Tibial nerve (tissue), 4 donors: Measurements from ENCODE around the gene GGT7. TPM values are rescaled to one million over a fixed set of nuclear protein-coding genes. Genes with fewer than 3 reads are reported as not detected.
"Not testable (repeated sequence)": the region's sequence is repeated elsewhere in the genome, so short reads cannot be mapped to it uniquely, and the experiment has no call there.

Experiments used
- DNase-seq, 2 donors: peaks; one replicate each; pipeline ENCODE4 v3.0.0-alpha.2; 2019; ENCODE audit warnings: low spot score in 2 of 2
- H3K27ac ChIP-seq, 4 donors: fragments of 200-600 bp; sonication (generic) in 3 of 4; one replicate each; pipeline ENCODE4 v1.5.1; 2017 to 2019; ENCODE audit warnings: mild to moderate bottlenecking in 1 of 4
- H3K27me3 ChIP-seq, 2 donors: fragments of 200-600 bp; sonication (generic) in 1 of 2; one replicate each; pipeline versions ENCODE4 v1.5.1 to v1.6.0; 2017 to 2019
- H3K36me3 ChIP-seq, 3 donors: fragments of 200-600 bp; sonication (generic); one replicate each; pipeline ENCODE4 v1.5.1; 2018 to 2019
- H3K4me1 ChIP-seq, 4 donors: fragments of 200-600 bp; sonication (generic) in 3 of 4; one replicate each; pipeline ENCODE4 v1.5.1; 2017 to 2019
- H3K4me3 ChIP-seq, 4 donors: fragments of 200-600 bp; sonication (generic) in 3 of 4; one replicate each; pipeline ENCODE4 v1.5.1; 2017 to 2019; ENCODE audit warnings: mild to moderate bottlenecking in 1 of 4, moderate library complexity in 1 of 4
- H3K9me3 ChIP-seq, 4 donors: fragments of 200-600 bp; sonication (generic) in 3 of 4; one replicate each; pipeline ENCODE4 v1.5.1; 2017 to 2019
- EP300 ChIP-seq, 2 donors: sonication (generic); formaldehyde crosslinking; IDR thresholded peaks; one replicate each; pipeline ENCODE4 v1.6.1; 2017; ENCODE audit warnings: antibody characterized with exemption in 2 of 2, mild to moderate bottlenecking in 1 of 2
- POLR2A ChIP-seq, 2 donors: fragments of 450-650 bp; IDR thresholded peaks; one replicate each; pipeline ENCODE4 v1.6.1; 2017; ENCODE audit warnings: antibody characterized with exemption in 2 of 2, mild to moderate bottlenecking in 2 of 2, moderate library complexity in 2 of 2
- WGBS, 2 donors: methylation state at CpG; one replicate each; pipeline ENCODE4 v1.1.5; 2018; 5-methylcytosine and 5-hydroxymethylcytosine counted together
- total RNA-seq, 4 donors: library from RNA; depleted of rRNA; stranded (reverse); fragments of >200 nt; gene quantifications; one replicate each; pipeline ENCODE4 v1.1.0, GENCODE V29; 2016
- TF ChIP-seq, protein P1 (sequence below), 5 experiments: fragments of 200-600 bp in 3 of 5; fragments of 450-650 bp in 2 of 5; sonication (generic) in 3 of 5; IDR thresholded peaks; one replicate each; pipeline ENCODE4 v1.5.1; 2016 to 2019; ENCODE audit warnings: antibody characterized with exemption in 5 of 5, mild to moderate bottlenecking in 3 of 5, moderate library complexity in 2 of 5

The GGT7 gene
- total RNA-seq, 4 donors from 2014 or later = 19.6 to 41.7 (median 28.4) TPM

DNA sequence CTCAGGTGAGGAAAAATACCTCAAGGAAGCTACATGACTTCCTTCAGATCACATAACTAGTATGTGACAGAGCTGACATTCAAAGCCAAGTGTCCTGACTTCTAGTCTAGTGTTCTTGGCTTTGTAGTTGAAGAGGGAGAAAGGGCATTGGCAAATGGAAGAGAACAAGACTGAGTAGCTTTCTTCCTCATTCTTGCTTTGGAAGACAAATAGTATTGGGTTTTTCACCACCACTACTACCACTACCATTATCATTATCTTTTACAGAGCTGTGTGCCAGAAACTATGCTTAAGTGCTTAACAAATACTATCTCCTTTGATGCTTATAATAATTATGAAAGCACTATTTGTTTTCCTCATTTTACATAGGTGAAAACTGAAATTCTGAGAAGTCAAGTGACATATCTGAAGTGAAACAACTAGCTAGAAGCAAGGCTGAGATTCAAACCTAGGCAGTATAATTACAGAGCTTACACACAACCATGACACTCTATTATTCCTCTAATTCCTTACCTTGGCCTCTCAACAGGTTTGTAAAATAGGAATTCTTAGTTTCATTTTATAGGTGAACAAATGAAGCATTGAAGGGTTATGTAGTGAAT lies 10.5 kb upstream of the GGT7 start:
- H3K4me3 ChIP-seq = no peak overlapping the region
- no peaks in the 10 kb centered on the region for H3K9me3 ChIP-seq
- H3K27ac ChIP-seq = no peak overlapping the region
- H3K27me3 ChIP-seq = no peaks in the 10 kb centered on the region
- H3K36me3 ChIP-seq = peaks cover 0 to 53% (median 0%) of the 10 kb centered on the region in 3 donors
- TF ChIP-seq EP300 (IDR thresholded peaks at IDR 0.05) (no peak), POLR2A (IDR thresholded peaks at IDR 0.05) (no peak)
- TF ChIP-seq, protein P1, sequence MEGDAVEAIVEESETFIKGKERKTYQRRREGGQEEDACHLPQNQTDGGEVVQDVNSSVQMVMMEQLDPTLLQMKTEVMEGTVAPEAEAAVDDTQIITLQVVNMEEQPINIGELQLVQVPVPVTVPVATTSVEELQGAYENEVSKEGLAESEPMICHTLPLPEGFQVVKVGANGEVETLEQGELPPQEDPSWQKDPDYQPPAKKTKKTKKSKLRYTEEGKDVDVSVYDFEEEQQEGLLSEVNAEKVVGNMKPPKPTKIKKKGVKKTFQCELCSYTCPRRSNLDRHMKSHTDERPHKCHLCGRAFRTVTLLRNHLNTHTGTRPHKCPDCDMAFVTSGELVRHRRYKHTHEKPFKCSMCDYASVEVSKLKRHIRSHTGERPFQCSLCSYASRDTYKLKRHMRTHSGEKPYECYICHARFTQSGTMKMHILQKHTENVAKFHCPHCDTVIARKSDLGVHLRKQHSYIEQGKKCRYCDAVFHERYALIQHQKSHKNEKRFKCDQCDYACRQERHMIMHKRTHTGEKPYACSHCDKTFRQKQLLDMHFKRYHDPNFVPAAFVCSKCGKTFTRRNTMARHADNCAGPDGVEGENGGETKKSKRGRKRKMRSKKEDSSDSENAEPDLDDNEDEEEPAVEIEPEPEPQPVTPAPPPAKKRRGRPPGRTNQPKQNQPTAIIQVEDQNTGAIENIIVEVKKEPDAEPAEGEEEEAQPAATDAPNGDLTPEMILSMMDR (IDR thresholded peaks at IDR 0.05) = no peak
- DNase-seq = no peak
- H3K4me1 ChIP-seq = peaks cover 0 to 16% (median 0%) of the 10 kb centered on the region in 4 donors

- no peak for DNase-seq
- no peak overlapping the region for H3K4me3 ChIP-seq
- 43 to 70% methylated on average over 2 of the region's 2 CpGs for whole genome bisulfite sequencing, 2 donors
- TF ChIP-seq EP300 (IDR thresholded peaks at IDR 0.05) (no peak), POLR2A (IDR thresholded peaks at IDR 0.05) (no peak)
- TF ChIP-seq, protein P1 (IDR thresholded peaks at IDR 0.05) = no peak
- peaks cover 0 to 41% (median 0%) of the 10 kb centered on the region in 3 donors for H3K36me3 ChIP-seq
- peaks cover 0 to 21% (median 1%) of the 10 kb centered on the region in 4 donors for H3K4me1 ChIP-seq
- no peak overlapping the region for H3K27ac ChIP-seq
- no peaks in the 10 kb centered on the region for H3K9me3 ChIP-seq
- H3K27me3 ChIP-seq = no peaks in the 10 kb centered on the region
Observed at GRCh38 chr20:34881689-34882088, 9.0 kb upstream of the GGT7 start.

DNA sequence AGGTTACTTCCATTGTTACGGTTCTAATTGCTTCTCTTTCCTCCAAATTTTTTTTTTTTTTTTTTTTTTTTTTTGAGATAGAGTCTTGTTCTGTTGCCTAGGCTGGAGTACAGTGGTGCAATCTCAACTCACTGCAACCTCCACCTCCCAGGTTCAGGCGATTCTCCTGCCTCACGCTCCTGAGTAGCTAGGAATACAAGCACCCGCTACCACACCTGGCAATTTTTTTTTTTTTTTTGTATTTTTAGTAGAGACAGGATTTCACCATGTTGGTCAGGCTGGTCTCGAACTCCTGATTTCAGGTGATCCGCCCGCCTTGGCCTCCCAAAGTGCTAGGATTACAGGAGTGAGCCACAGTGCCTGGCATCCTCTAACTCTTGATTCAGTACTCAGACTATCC lies 8.3 kb upstream of the GGT7 start:
- not testable (repeated sequence) for H3K9me3 ChIP-seq, H3K4me3 ChIP-seq, H3K27ac ChIP-seq, DNase-seq, H3K27me3 ChIP-seq
- 84 to 86% methylated on average over 7 of the region's 7 CpGs for WGBS, 2 donors
- Histone ChIP-seq H3K36me3 (peaks cover 0 to 38% (median 0%) of the 10 kb centered on the region in 3 donors), H3K4me1 (peaks cover 0 to 21% (median 1%) of the 10 kb centered on the region in 4 donors)

DNA sequence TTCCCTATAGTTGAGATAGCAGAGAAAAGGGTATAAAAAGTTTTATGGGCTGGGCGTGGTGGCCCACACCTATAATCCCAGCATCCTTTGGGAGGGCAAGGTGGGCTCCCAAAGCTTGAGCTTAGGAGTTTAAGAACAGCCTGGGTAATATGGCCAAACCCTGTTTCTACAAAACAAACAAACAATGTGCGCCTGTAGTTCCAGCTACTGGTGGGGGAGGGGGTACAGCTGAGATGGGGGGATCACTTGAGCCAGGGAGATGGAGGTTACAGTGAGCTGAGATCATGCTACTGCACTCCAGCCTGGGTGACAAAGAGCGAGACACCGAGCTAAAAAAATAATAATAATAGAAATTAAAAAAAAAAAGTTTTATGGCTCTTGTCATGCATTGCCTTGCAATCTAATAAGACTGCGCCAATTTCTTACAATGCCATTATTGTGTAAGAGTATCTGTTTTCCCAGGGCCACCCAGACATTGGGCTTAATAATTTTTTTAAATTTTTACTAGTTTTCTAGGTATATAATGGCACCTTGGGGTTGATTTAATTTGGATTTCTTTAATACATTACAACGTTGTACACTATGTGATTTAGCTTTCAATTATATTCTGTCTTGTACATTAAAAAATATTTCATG lies 7.7 kb upstream of the GGT7 start:
- no peak overlapping the region for H3K27ac ChIP-seq
- H3K9me3 ChIP-seq = no peaks in the 10 kb centered on the region
- DNase-seq = no peak
- H3K36me3 ChIP-seq = peaks cover 0 to 32% (median 0%) of the 10 kb centered on the region in 3 donors
- H3K27me3 ChIP-seq = no peaks in the 10 kb centered on the region
- no peak for TF ChIP-seq POLR2A (IDR thresholded peaks at IDR 0.05)
- TF ChIP-seq, protein P1 (IDR thresholded peaks at IDR 0.05) = no peak
- H3K4me3 ChIP-seq = no peak overlapping the region
- WGBS, 2 donors = 60 to 65% methylated on average over 6 of the region's 6 CpGs
- H3K4me1 ChIP-seq = peaks cover 0 to 27% (median 4%) of the 10 kb centered on the region in 4 donors

DNA sequence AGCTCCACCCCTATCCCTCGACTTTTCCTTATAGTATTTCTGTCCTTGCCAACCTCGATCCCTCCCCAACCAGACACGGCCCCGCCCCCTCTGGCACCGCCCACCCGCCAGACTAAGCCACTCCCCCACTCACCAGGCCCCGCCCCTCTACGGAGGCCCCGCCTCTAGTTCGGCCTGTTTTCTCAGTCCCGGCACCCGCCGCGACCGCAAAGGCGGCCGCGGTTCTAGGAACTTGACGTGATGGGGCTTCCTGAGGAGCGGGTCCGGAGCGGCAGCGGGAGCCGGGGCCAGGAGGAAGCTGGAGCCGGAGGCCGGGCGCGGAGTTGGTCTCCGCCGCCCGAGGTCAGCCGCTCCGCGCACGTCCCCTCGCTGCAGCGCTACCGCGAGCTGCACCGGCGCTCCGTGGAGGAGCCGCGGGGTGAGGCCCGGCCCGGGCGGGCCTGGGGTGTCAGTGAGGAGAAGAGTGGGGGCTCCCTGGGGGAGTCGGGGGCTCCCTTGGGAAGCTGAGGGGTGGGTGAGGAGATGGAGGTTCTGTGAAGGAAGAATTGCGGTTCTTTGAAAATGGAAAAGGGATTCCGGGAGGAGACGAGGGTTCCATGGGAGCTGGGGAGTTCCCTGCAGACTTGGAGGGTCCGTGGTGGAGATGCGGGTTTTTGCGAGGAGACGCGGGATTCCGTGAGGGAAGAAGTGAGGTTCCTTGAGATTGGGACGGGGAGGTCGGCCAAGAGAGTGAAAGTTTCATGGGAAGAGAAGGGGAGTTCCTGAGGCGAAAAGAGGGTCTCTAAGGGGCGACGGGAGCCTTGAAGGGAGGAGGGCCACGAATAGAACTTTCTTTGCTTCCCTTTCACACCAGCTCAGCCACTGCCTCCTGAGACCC lies 4.0 kb upstream of the GGT7 start, which contains the start of gene ACSS2:
TSS of gene ACSS2 (plus strand) at position 207 of the 877 bp plus-strand sequence. CDS start at position 241, 34 bp downstream.
- H3K27me3 ChIP-seq = no peaks in the 10 kb centered on the region
- H3K36me3 ChIP-seq = no peaks in the 10 kb centered on the region
- TF ChIP-seq EP300 (IDR thresholded peaks at IDR 0.05) (peak in 1 of 2 donors; percentile 80), POLR2A (IDR thresholded peaks at IDR 0.05) (peak; percentile 50 to 86)
- TF ChIP-seq, protein P1 (IDR thresholded peaks at IDR 0.05) = peak in 1 of 5 experiments; percentile 14
- peak; percentile 99 for DNase-seq
- 0 to 1% methylated on average over 40 to 63 of the region's 63 CpGs for WGBS, 2 donors
- H3K4me1 ChIP-seq = peaks cover 0 to 58% (median 8%) of the 10 kb centered on the region in 4 donors
- H3K4me3 ChIP-seq = peak within 1 kb of the TSS; percentile 53 to 97 (median 86)
- H3K9me3 ChIP-seq = no peaks in the 10 kb centered on the region
- peak within 1 kb of the TSS; percentile 81 to 93 (median 88) for H3K27ac ChIP-seq
